A549 treated with Mapracorat at 1 μM for 4 hours (cell line): ENCODE results near the gene RARB. TPM values are rescaled to one million over a fixed set of nuclear protein-coding genes. Genes with fewer than 3 reads are reported as not detected.

Source experiments
- total RNA-seq: library from RNA; stranded (reverse); fragments of 200-300 nt; extraction: Qiagen RNA extraction; gene quantifications from 5 replicates; pipeline ENCODE4 v1.2.3, GENCODE V29; 2022

The RARB gene
- total RNA-seq: 5.5 to 10.9 TPM (median 8.3 TPM) in 5 replicates

DNA sequence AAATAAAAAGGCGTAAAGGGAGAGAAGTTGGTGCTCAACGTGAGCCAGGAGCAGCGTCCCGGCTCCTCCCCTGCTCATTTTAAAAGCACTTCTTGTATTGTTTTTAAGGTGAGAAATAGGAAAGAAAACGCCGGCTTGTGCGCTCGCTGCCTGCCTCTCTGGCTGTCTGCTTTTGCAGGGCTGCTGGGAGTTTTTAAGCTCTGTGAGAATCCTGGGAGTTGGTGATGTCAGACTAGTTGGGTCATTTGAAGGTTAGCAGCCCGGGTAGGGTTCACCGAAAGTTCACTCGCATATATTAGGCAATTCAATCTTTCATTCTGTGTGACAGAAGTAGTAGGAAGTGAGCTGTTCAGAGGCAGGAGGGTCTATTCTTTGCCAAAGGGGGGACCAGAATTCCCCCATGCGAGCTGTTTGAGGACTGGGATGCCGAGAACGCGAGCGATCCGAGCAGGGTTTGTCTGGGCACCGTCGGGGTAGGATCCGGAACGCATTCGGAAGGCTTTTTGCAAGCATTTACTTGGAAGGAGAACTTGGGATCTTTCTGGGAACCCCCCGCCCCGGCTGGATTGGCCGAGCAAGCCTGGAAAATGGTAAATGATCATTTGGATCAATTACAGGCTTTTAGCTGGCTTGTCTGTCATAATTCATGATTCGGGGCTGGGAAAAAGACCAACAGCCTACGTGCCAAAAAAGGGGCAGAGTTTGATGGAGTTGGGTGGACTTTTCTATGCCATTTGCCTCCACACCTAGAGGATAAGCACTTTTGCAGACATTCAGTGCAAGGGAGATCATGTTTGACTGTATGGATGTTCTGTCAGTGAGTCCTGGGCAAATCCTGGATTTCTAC, at the start of gene RARB:
RARB (plus strand) TSS at position 322 of the 847 bp plus-strand sequence; CDS start at position 791, 469 bp downstream.

Other genes with a start within 250 kb of the RARB start
- 56.8 to 74.7 TPM (median 60.3 TPM) in 5 replicates for gene TOP2B, start 236.6 kb downstream of the RARB start, total RNA-seq